Hematopoietic multipotent progenitor cell treated with erythropoietin and hydrocortisone succinate and interleukin-3 and kit ligand, for 6 days (in vitro differentiated cells): ENCODE data around the gene CFD.
A peak's percentile ranks its signal among the peaks of the same experiment; 100 is the strongest.
"Not testable (repeated sequence)": the region's sequence is repeated elsewhere in the genome, so short reads cannot be mapped to it uniquely, and the experiment has no call there.

ENCODE experiments used
- DNase-seq: peaks from one replicate; pipeline ENCODE4 v3.0.0-alpha.2; 2015

Gene CFD

GRCh38 chr19:853614-854220, 5.7 kb upstream of the CFD start:
- DNase-seq = not testable (repeated sequence)

GRCh38 chr19:854549-854948, 4.9 kb upstream of the CFD start:
- DNase-seq = no peak

- no peak for DNase-seq
Observed at GRCh38 chr19:855142-855541, 4.3 kb upstream of the CFD start.

- no peak for DNase-seq
Observed at GRCh38 chr19:855566-856120, 3.8 kb upstream of the CFD start.

- no peak for DNase-seq
Observed at GRCh38 chr19:858284-858683, 1.2 kb upstream of the CFD start.

GRCh38 chr19:861141-861755, 1.8 kb downstream of the CFD start:
- no peak for DNase-seq

- peak; percentile 91 for DNase-seq
Observed at GRCh38 chr19:861756-862580, 2.5 kb downstream of the CFD start.

GRCh38 chr19:862581-863314, 3.3 kb downstream of the CFD start:
- DNase-seq = peak; percentile 94

GRCh38 chr19:863315-863620, 3.8 kb downstream of the CFD start:
- DNase-seq = no peak

GRCh38 chr19:866769-867300, 7.4 kb downstream of the CFD start:
- DNase-seq = no peak

GRCh38 chr19:867301-867793, 7.9 kb downstream of the CFD start:
- DNase-seq = no peak

GRCh38 chr19:867855-868457, 8.5 kb downstream of the CFD start:
- no peak for DNase-seq

GRCh38 chr19:868458-869244, 9.2 kb downstream of the CFD start:
- DNase-seq = no peak

- no peak for DNase-seq
Observed at GRCh38 chr19:869245-870177, 10.0 kb downstream of the CFD start.

- no peak for DNase-seq
Observed at GRCh38 chr19:870314-870713, 10.8 kb downstream of the CFD start.

GRCh38 chr19:870963-871401, 11.5 kb downstream of the CFD start:
- no peak for DNase-seq

GRCh38 chr19:871446-872265, 12.2 kb downstream of the CFD start:
- no peak for DNase-seq

GRCh38 chr19:872266-872951, 12.9 kb downstream of the CFD start:
- peak; percentile 98 for DNase-seq

- peak; percentile 90 for DNase-seq
Observed at GRCh38 chr19:873084-873483, 13.6 kb downstream of the CFD start.
